Kidney tubule cell (primary cell): ENCODE results near the gene STMP1.
A peak's percentile ranks its signal among the peaks of the same experiment; 100 is the strongest.

Source experiments
- DNase-seq: peaks from one replicate; pipeline ENCODE4 v3.0.0-alpha.2; 2018; ENCODE audit warnings: low spot score

STMP1 gene

GRCh38 chr7:135697276-135698049 is 35.1 kb downstream of the STMP1 start:
- DNase-seq, result no peak

- no peak for DNase-seq
These were observed 41.8 kb downstream of the STMP1 start for GRCh38 chr7:135704074-135704473.

GRCh38 chr7:135704698-135705097 is 42.4 kb downstream of the STMP1 start:
- DNase-seq, result no peak

- no peak for DNase-seq
These were observed 43.9 kb downstream of the STMP1 start for GRCh38 chr7:135706038-135706742.

- DNase-seq, result no peak
These were observed 44.7 kb downstream of the STMP1 start for GRCh38 chr7:135706858-135707569.

- no peak for DNase-seq
These were observed 45.3 kb downstream of the STMP1 start for GRCh38 chr7:135707570-135707966.

GRCh38 chr7:135708041-135708440 is 45.7 kb downstream of the STMP1 start:
- DNase-seq, result no peak

GRCh38 chr7:135709508-135709907 is 47.2 kb downstream of the STMP1 start:
- DNase-seq, result no peak

- DNase-seq, result peak; percentile 18
These were observed 48.3 kb downstream of the STMP1 start for GRCh38 chr7:135710417-135711138.

GRCh38 chr7:135711139-135711469 is 48.8 kb downstream of the STMP1 start:
- no peak for DNase-seq

GRCh38 chr7:135712182-135712782 is 50.0 kb downstream of the STMP1 start:
- DNase-seq, result no peak

- DNase-seq, result no peak
These were observed 50.5 kb downstream of the STMP1 start for GRCh38 chr7:135712796-135713195.

- no peak for DNase-seq
These were observed 51.6 kb downstream of the STMP1 start for GRCh38 chr7:135713836-135714470.

GRCh38 chr7:135714534-135715009 is 52.3 kb downstream of the STMP1 start:
- peak; percentile 78 for DNase-seq

- no peak for DNase-seq
These were observed 52.8 kb downstream of the STMP1 start for GRCh38 chr7:135715055-135715522.

GRCh38 chr7:135715673-135716072 is 53.4 kb downstream of the STMP1 start:
- no peak for DNase-seq

GRCh38 chr7:135716677-135717238 is 54.4 kb downstream of the STMP1 start:
- peak; percentile 50 for DNase-seq

GRCh38 chr7:135717693-135718092 is 55.4 kb downstream of the STMP1 start:
- no peak for DNase-seq

GRCh38 chr7:135718219-135718618 is 55.9 kb downstream of the STMP1 start:
- no peak for DNase-seq

- DNase-seq, result no peak
These were observed 56.6 kb downstream of the STMP1 start for GRCh38 chr7:135718794-135719437.
